GM21737 (cell line): ENCODE results near the gene GNRH2.
"Not testable (repeated sequence)": the region's sequence is repeated elsewhere in the genome, so short reads cannot be mapped to it uniquely, and the experiment has no call there.

Experiments used
- ATAC-seq: cut with Tn5 transposase; IDR thresholded peaks from one replicate; pipeline ENCODE4 v1.9.1; 2021; ENCODE audit warnings: mild to moderate bottlenecking, moderate library complexity; ENCODE audit not compliant: unreplicated experiment

Gene GNRH2

GRCh38 chr20:3072530-3073250 is 29.3 kb downstream of the GNRH2 start:
- no peak for ATAC-seq

GRCh38 chr20:3073251-3073643 is 29.8 kb downstream of the GNRH2 start:
- not testable (repeated sequence) for ATAC-seq

- ATAC-seq = no peak
Observed at GRCh38 chr20:3074812-3075211, 31.4 kb downstream of the GNRH2 start.

GRCh38 chr20:3075315-3075714 is 31.9 kb downstream of the GNRH2 start:
- ATAC-seq = not testable (repeated sequence)

- ATAC-seq = no peak
Observed at GRCh38 chr20:3077618-3078134, 34.3 kb downstream of the GNRH2 start.

- ATAC-seq = no peak
Observed at GRCh38 chr20:3080939-3081388, 37.5 kb downstream of the GNRH2 start.

- ATAC-seq = no peak
Observed at GRCh38 chr20:3081641-3082040, 38.2 kb downstream of the GNRH2 start.

GRCh38 chr20:3082306-3082951 is 39.0 kb downstream of the GNRH2 start:
- no peak for ATAC-seq

- ATAC-seq = no peak
Observed at GRCh38 chr20:3082955-3083952, 39.8 kb downstream of the GNRH2 start.

- ATAC-seq = no peak
Observed at GRCh38 chr20:3084283-3084985, 41.0 kb downstream of the GNRH2 start, which contains the start of gene AVP. AVP (minus strand) TSS chr20:3084724; CDS start chr20:3084674, 50 bp downstream.

- no peak for ATAC-seq
Observed at GRCh38 chr20:3084986-3085360, 41.6 kb downstream of the GNRH2 start.

GRCh38 chr20:3085571-3086072 is 42.2 kb downstream of the GNRH2 start:
- no peak for ATAC-seq

GRCh38 chr20:3088031-3088430 is 44.6 kb downstream of the GNRH2 start:
- ATAC-seq = no peak

- no peak for ATAC-seq
Observed at GRCh38 chr20:3090565-3090964, 47.1 kb downstream of the GNRH2 start.

- ATAC-seq = no peak
Observed at GRCh38 chr20:3092611-3093379, 49.4 kb downstream of the GNRH2 start.

- no peak for ATAC-seq
Observed at GRCh38 chr20:3093861-3094361, 50.5 kb downstream of the GNRH2 start.

GRCh38 chr20:3094848-3095629 is 51.6 kb downstream of the GNRH2 start:
- no peak for ATAC-seq
